ENCODE data around the gene NCK2. TPM values are rescaled to one million over a fixed set of nuclear protein-coding genes. Genes with fewer than 3 reads are reported as not detected.

NCK2 gene
- total RNA-seq, 6 experiments from 2014 or later: 18.6 to 20.2 (median 19.8) TPM

GRCh38 chr2:105793196-105793975 is 48.7 kb downstream of the NCK2 start:
- H3K27me3 Mint-ChIP-seq (ENCODE audit: insufficient read depth): peaks cover 4% of the 10 kb centered on the region
- peaks cover 57% of the 10 kb centered on the region for H3K4me1 Mint-ChIP-seq (ENCODE audit: low read depth)
- no peak for TF ChIP-seq CTCF (IDR thresholded peaks at IDR 0.05)
- DNase-seq: no peak
- no peaks in the 10 kb centered on the region for H3K36me3 Mint-ChIP-seq (ENCODE audit: low read depth)
- H3K9me3 Mint-ChIP-seq: no peaks in the 10 kb centered on the region
- H3K4me3 Mint-ChIP-seq: no peak overlapping the region
- H3K27ac Mint-ChIP-seq: no peak overlapping the region

GRCh38 chr2:105794926-105795574 is 50.3 kb downstream of the NCK2 start:
- no peak for TF ChIP-seq CTCF (IDR thresholded peaks at IDR 0.05)
- Mint-ChIP-seq H3K27me3 (ENCODE audit: insufficient read depth) (peaks cover 1% of the 10 kb centered on the region), H3K4me1 (ENCODE audit: low read depth) (peaks cover 49% of the 10 kb centered on the region), H3K27ac (no peak overlapping the region), H3K9me3 (no peaks in the 10 kb centered on the region), H3K4me3 (no peak overlapping the region), H3K36me3 (ENCODE audit: low read depth) (no peaks in the 10 kb centered on the region)
- DNase-seq: no peak

GRCh38 chr2:105795575-105795934 is 50.8 kb downstream of the NCK2 start:
- peak overlapping the region; percentile 7; the same call in 1 of the 2 replicates for H3K27ac Mint-ChIP-seq
- peaks cover 48% of the 10 kb centered on the region for H3K4me1 Mint-ChIP-seq (ENCODE audit: low read depth)
- H3K36me3 Mint-ChIP-seq (ENCODE audit: low read depth): no peaks in the 10 kb centered on the region
- peaks cover 1% of the 10 kb centered on the region for H3K27me3 Mint-ChIP-seq (ENCODE audit: insufficient read depth)
- no peak for DNase-seq
- TF ChIP-seq CTCF (IDR thresholded peaks at IDR 0.05): no peak
- no peaks in the 10 kb centered on the region for H3K9me3 Mint-ChIP-seq
- H3K4me3 Mint-ChIP-seq: no peak overlapping the region

GRCh38 chr2:105796131-105796638 is 51.5 kb downstream of the NCK2 start:
- H3K27ac Mint-ChIP-seq: no peak overlapping the region
- DNase-seq: no peak
- H3K4me3 Mint-ChIP-seq: no peak overlapping the region
- peaks cover 1% of the 10 kb centered on the region for H3K27me3 Mint-ChIP-seq (ENCODE audit: insufficient read depth)
- H3K4me1 Mint-ChIP-seq (ENCODE audit: low read depth): peaks cover 46% of the 10 kb centered on the region
- H3K36me3 Mint-ChIP-seq (ENCODE audit: low read depth): no peaks in the 10 kb centered on the region
- no peak for TF ChIP-seq CTCF (IDR thresholded peaks at IDR 0.05)
- H3K9me3 Mint-ChIP-seq: no peaks in the 10 kb centered on the region

- no peak for TF ChIP-seq CTCF (IDR thresholded peaks at IDR 0.05)
- peaks cover 3% of the 10 kb centered on the region; the same call in 1 of the 2 replicates for H3K36me3 Mint-ChIP-seq (ENCODE audit: low read depth)
- peak overlapping the region; percentile 27 for H3K27ac Mint-ChIP-seq
- peaks cover 46% of the 10 kb centered on the region for H3K4me1 Mint-ChIP-seq (ENCODE audit: low read depth)
- no peak overlapping the region for H3K4me3 Mint-ChIP-seq
- H3K9me3 Mint-ChIP-seq: no peaks in the 10 kb centered on the region
- H3K27me3 Mint-ChIP-seq (ENCODE audit: insufficient read depth): peaks cover 1% of the 10 kb centered on the region
- no peak for DNase-seq
Measured at GRCh38 chr2:105796791-105797190, 52.1 kb downstream of the NCK2 start.

Data from HFFc6 (cell line).